ENCODE results near the gene CX3CR1.

CX3CR1 gene

DNA sequence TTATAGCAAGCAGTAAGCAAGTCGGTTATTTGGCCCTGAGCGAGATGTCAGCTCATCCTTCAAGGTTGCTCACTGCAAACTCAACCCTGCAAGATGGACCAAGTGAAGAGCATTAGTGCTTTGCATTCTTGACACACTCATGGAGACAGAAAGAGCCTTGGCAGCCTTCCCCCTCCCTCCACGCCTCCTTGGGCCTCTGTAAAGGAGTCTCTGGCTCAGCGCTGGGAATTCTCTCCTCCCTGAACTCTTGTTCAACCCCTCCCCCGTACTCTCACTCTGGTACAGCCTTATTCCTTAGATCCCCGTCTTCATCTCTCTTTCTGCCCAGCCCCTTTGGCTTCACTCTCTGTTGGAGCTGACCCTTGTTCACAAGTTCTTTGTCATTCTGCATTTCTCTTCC is 2.2 kb upstream of the CX3CR1 start:
- no peak for TF ChIP-seq GATA3 (IDR thresholded peaks at IDR 0.05; ENCODE audit: low read depth, low read length)
- TF ChIP-seq GATA2 (IDR thresholded peaks at IDR 0.05; ENCODE audit: low read depth, low read length) = no peak

DNA sequence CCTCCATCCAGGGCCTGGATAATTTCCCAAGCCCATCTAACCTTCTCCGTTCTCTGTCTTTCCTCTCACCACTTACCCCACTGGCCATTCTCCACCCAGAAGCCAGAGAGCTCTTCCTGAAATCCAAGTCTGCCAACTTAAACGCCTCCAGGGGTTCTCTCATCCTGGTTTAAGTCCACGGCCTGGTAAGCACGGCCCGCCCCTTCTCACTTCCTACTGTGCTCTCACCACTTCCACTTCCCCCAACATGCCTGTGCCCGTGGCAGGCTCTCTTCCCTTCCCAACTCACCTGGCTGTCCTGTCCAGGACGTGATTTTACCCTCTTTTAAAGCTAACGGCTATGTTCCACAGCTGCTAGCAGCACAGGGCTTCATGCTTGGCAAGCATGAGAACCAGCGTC is 1.7 kb upstream of the CX3CR1 start:
- TF ChIP-seq GATA2 (IDR thresholded peaks at IDR 0.05; ENCODE audit: low read depth, low read length) = no peak
- TF ChIP-seq GATA3 (IDR thresholded peaks at IDR 0.05; ENCODE audit: low read depth, low read length) = no peak

DNA sequence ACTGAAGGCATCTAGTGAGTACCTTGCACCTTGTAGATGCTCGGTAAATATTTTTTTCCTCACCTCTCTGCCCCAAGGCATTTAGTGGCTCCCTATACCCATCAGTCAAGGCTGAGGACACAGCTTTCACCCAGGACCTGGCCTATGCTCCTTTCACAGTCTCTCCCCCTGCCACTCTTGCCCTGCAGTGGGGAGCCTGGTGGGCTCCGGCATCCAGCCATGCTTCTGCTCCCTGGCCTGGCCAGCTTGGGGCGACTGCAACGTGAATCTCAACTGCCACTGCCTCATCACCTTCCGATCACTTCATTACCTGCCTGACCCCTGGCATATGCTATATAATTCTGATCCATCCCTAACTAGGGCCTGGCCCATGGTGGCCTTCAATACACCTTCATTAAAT is 735 bp upstream of the CX3CR1 start:
- no peak for TF ChIP-seq GATA2 (IDR thresholded peaks at IDR 0.05; ENCODE audit: low read depth, low read length)
- no peak for TF ChIP-seq GATA3 (IDR thresholded peaks at IDR 0.05; ENCODE audit: low read depth, low read length)

DNA sequence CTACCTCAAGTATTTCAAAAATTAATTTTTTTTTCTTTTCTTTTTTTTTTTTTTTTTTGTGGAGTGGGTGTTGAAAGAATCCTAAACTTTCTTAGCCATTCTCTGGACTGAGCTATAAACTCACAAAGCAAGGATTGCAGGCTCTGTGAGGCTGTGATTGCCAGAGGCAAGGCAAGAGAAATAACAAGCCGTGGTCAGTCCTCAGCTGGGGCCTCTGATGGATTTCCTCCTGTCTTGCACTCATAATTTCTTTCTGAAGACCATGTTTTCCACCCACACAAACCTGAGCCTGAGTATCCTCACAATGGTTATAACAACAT is 1.3 kb downstream of the CX3CR1 start:
- TF ChIP-seq GATA2 (IDR thresholded peaks at IDR 0.05; ENCODE audit: low read depth, low read length) = no peak
- TF ChIP-seq GATA3 (IDR thresholded peaks at IDR 0.05; ENCODE audit: low read depth, low read length) = no peak

DNA sequence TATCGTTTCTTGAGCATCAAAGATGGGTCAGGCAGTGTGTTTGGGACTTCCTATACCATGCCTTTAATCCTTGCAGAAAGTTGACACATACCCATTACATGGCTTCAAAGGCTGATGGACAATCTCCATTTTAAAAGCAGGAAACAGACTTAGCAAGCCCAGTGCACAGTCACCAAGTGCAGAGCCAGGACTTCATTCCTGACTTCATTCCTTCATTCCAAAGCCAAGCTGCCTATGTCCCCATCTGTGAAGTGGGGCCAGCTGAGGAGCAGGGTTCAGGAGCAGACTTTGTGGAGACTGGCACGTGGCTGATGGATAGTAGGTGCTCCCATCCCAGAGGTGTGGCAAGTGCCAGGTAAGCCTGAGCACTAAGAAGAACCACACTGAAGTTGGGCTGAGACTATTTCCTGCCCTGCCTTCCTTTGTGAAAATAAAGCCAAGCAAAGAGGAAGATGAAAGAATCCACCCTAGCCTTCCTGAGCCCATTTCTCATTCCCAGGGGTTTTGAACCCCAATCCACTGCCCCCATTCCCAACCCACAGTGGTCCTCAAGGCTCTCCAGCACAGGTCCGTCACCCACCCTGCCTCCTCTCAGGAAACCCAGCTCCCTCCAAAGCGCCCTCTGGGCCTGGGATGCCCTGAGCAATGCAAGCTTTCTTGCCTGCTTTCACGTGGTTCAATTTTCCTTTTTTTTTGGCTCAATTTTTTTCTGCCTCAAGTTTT is 1.8 kb downstream of the CX3CR1 start:
- TF ChIP-seq GATA3 (IDR thresholded peaks at IDR 0.05; ENCODE audit: low read depth, low read length) (no peak), GATA2 (IDR thresholded peaks at IDR 0.05; ENCODE audit: low read depth, low read length) (no peak)

- TF ChIP-seq GATA2 (IDR thresholded peaks at IDR 0.05; ENCODE audit: low read depth, low read length) = no peak
- no peak for TF ChIP-seq GATA3 (IDR thresholded peaks at IDR 0.05; ENCODE audit: low read depth, low read length)
Measured at GRCh38 chr3:39276746-39277145, 3.1 kb downstream of the CX3CR1 start.

DNA sequence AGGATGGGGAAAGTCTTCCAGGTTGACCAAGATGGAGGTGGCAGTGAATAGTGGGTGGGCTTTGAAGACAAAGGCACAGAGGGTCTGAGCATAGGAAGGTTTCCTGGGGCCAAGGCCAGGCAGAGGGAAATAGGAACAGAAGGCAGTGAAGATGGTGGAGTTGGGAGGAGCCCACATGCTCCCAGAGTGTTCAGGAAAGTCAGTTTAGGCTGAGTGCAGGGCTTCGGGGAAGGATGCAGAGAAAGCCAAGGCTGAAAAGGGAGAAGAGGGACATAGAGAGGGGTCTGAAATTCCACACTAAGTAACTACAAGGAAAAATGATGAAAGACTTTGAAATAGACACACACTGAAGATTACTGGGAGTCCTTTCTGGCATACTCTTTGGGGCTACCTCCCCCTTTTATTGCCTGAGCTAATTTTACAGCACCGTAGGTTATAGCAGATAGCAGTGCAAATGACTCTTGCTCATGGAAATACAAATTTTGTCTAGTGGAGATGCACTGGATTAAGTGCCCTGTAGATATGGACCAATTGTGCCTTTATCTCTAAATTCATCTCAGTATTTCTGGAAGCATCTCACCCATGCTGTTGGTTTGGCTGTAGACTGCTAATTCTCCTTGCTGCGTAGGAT is 3.8 kb downstream of the CX3CR1 start:
- TF ChIP-seq GATA2 (IDR thresholded peaks at IDR 0.05; ENCODE audit: low read depth, low read length) = no peak
- TF ChIP-seq GATA3 (IDR thresholded peaks at IDR 0.05; ENCODE audit: low read depth, low read length) = no peak

DNA sequence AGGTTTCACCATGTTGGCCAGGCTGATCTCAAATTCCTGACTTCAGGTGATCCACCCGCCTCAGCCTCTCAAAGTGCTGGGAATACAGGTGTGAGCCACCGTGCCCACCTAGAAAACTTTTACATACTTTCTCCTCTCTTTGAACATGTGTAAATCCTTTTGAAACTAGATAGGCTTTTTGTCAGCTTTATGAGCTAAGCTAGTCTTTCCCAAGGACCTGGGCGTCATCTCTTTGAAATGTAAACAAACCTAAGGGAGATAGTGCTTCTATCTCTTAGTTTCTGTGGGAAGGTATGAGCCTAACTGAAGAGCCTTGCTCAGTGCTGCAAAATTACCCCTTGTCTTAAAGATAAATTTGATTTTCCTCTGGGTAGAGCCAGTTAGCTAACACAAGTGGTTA is 4.8 kb downstream of the CX3CR1 start:
- TF ChIP-seq GATA2 (IDR thresholded peaks at IDR 0.05; ENCODE audit: low read depth, low read length) (no peak), GATA3 (IDR thresholded peaks at IDR 0.05; ENCODE audit: low read depth, low read length) (no peak)

- TF ChIP-seq GATA2 (IDR thresholded peaks at IDR 0.05; ENCODE audit: low read depth, low read length) (no peak), GATA3 (IDR thresholded peaks at IDR 0.05; ENCODE audit: low read depth, low read length) (no peak)
Measured at GRCh38 chr3:39273119-39273518, 6.7 kb downstream of the CX3CR1 start.

- TF ChIP-seq GATA2 (IDR thresholded peaks at IDR 0.05; ENCODE audit: low read depth, low read length) (no peak), GATA3 (IDR thresholded peaks at IDR 0.05; ENCODE audit: low read depth, low read length) (no peak)
Measured at GRCh38 chr3:39272191-39272590, 7.6 kb downstream of the CX3CR1 start.

DNA sequence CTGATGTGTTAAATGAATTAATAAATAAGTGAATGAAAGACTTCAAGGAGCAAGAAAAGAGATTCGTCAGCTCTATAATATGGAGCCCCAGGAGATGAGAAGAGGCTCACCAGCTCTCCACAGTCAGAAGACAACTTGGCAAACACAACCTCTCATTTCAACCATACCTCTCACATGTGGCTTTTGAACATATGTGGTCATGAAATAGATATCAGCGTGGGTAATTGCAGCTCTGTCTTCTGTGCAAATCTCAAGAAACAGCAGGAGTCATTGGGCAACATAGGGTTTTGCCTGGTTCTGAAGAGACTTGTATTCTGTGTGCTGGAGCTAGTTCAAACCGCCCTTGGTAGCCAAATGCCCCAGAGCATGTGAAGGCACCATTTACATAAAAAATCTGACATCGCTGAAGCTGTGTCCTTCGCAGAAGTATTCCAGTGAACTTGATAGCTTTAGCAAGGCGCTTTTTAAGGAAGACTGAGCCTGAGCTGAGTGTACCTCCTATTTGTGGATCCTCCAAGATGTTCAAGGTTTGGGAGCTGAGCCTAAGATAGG is 8.4 kb downstream of the CX3CR1 start:
- TF ChIP-seq GATA2 (IDR thresholded peaks at IDR 0.05; ENCODE audit: low read depth, low read length) = no peak
- TF ChIP-seq GATA3 (IDR thresholded peaks at IDR 0.05; ENCODE audit: low read depth, low read length) = no peak

DNA sequence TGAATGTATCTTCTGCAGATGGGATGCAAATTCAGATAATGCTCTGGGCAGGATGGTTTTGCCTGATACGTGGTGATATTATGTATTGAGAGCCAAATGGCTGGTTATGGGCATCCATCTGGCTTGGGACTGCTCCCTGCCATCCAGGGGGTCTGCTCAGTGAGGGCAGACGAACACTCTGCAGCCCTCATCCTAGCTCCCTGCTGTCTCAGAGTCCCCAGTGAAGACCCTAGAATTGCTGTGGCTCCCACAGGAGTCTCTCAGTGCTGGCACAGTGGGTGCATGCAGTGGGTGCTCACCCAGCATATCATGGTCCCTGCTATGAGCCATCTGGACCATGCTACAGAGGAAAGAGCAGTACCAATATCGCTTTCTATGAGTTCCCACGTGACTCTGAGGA is 10.3 kb downstream of the CX3CR1 start:
- no peak for TF ChIP-seq GATA2 (IDR thresholded peaks at IDR 0.05; ENCODE audit: low read depth, low read length)
- no peak for TF ChIP-seq GATA3 (IDR thresholded peaks at IDR 0.05; ENCODE audit: low read depth, low read length)

GRCh38 chr3:39268549-39268900 is 11.3 kb downstream of the CX3CR1 start:
- no peak for TF ChIP-seq GATA3 (IDR thresholded peaks at IDR 0.05; ENCODE audit: low read depth, low read length)
- no peak for TF ChIP-seq GATA2 (IDR thresholded peaks at IDR 0.05; ENCODE audit: low read depth, low read length)

DNA sequence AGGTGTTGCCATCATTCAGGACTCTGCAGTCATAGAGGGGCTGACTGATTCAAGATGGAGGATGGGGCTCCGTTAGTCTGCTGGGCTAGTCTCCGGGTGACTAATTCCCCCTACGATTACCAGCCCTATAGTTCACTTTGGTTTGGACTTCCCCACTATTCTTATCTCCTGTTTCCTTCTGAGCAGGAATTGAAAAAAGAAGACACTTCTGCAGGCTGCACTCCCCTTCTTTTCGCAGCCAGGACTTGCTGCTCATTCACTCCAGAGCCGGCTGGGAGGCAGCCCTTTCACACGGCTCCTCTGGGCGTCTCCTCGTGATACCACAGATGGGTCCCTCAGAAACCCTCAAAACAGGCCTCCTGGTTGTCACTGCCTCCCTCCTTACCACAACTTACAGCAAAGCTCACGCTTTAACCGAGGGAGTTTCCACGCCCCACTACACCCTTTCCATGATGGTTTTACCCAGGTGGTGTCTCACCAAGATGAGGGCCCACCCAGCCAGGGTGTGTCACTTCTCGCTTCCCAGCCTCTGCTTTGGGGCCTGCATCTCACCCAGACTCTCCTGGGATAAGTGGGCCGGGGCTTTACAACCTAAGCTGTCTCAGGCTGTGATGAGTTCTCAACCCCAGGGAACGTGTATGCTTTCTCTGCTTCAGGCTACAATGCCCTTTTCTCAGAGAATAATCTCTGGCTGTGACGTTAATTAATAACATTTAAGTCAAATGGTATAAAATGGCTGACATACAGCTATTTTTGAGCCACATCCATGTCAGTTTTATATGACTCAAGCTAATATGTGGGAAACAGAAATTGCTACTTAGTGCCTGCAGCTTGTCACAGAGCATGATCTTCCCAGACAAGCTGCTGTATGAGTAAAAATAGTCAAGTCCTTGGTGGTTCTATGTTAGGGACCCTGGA is 11.9 kb downstream of the CX3CR1 start:
- TF ChIP-seq GATA3 (IDR thresholded peaks at IDR 0.05; ENCODE audit: low read depth, low read length) (no peak), GATA2 (IDR thresholded peaks at IDR 0.05; ENCODE audit: low read depth, low read length) (no peak)

Data from SH-SY5Y (cell line).